ENCODE measurements around the gene CAMK1D. TPM values are rescaled to one million over a fixed set of nuclear protein-coding genes. Genes with fewer than 3 reads are reported as not detected.
A peak's percentile ranks its signal among the peaks of the same experiment; 100 is the strongest.

CAMK1D gene
- total and polyA plus RNA-seq, 4 experiments from 2014 or later: 5.2 to 22.2 (median 19.4) TPM

GRCh38 chr10:12420530-12421120, 71.3 kb downstream of the CAMK1D start:
- H3K9me3 Mint-ChIP-seq: no peaks in the 10 kb centered on the region
- peak overlapping the region in 2 of 7 donors; percentile 24 to 57 for H3K27ac Mint-ChIP-seq
- H3K36me3 Mint-ChIP-seq: peaks cover 2 to 7% of the 10 kb centered on the region in 2 donors
- ChIA-PET POLR2A (ENCODE audit: partially characterized antibody) (no interaction called here), CTCF (ENCODE audit: partially characterized antibody) (no interaction called here)
- no peaks in the 10 kb centered on the region for H3K27me3 ChIP-seq (ENCODE audit: insufficient read depth, low read length)
- peaks cover 13% of the 10 kb centered on the region for H3K4me1 ChIP-seq (ENCODE audit: insufficient read depth, low read length)
- H3K27ac ChIP-seq (ENCODE audit: low read depth, low read length): no peak overlapping the region
- no peaks in the 10 kb centered on the region for H3K9me3 ChIP-seq (ENCODE audit: control insufficient read depth in 1 of 2, low read length in 2 of 2)
- intact Hi-C loops (cut with micrococcal nuclease): no loop called here
- H3K27me3 Mint-ChIP-seq: no peaks in the 10 kb centered on the region
- no peak overlapping the region for H3K4me3 Mint-ChIP-seq
- peaks cover 29 to 41% (median 34%) of the 10 kb centered on the region in 4 donors for H3K4me1 Mint-ChIP-seq
- no peaks in the 10 kb centered on the region for H3K36me3 ChIP-seq (ENCODE audit: insufficient read depth, low read length)
- H3K4me3 ChIP-seq (ENCODE audit: low read length in 2 of 2): no peak overlapping the region
- no peak for DNase-seq

GRCh38 chr10:12422189-12422588, 72.8 kb downstream of the CAMK1D start:
- DNase-seq: no peak
- ChIA-PET CTCF (ENCODE audit: partially characterized antibody) (no interaction called here), POLR2A (ENCODE audit: partially characterized antibody) (no interaction called here)
- H3K4me3 ChIP-seq (ENCODE audit: low read length in 2 of 2): no peak overlapping the region
- H3K9me3 ChIP-seq (ENCODE audit: control insufficient read depth in 1 of 2, low read length in 2 of 2): no peaks in the 10 kb centered on the region
- peaks cover 27 to 38% (median 31%) of the 10 kb centered on the region in 4 donors for H3K4me1 Mint-ChIP-seq
- peak overlapping the region in 1 of 8 donors; percentile 11 for H3K4me3 Mint-ChIP-seq
- peak overlapping the region in 3 of 7 donors; percentile 22 to 60 (median 50) for H3K27ac Mint-ChIP-seq
- no peaks in the 10 kb centered on the region for H3K9me3 Mint-ChIP-seq
- no peaks in the 10 kb centered on the region for H3K36me3 ChIP-seq (ENCODE audit: insufficient read depth, low read length)
- no peak overlapping the region for H3K27ac ChIP-seq (ENCODE audit: low read depth, low read length)
- H3K27me3 Mint-ChIP-seq: no peaks in the 10 kb centered on the region
- peaks cover 13% of the 10 kb centered on the region for H3K4me1 ChIP-seq (ENCODE audit: insufficient read depth, low read length)
- H3K27me3 ChIP-seq (ENCODE audit: insufficient read depth, low read length): no peaks in the 10 kb centered on the region
- intact Hi-C loops (cut with micrococcal nuclease): no loop called here
- peaks cover 2 to 7% of the 10 kb centered on the region in 2 donors for H3K36me3 Mint-ChIP-seq

GRCh38 chr10:12423896-12424295, 74.5 kb downstream of the CAMK1D start:
- H3K27me3 Mint-ChIP-seq: no peaks in the 10 kb centered on the region
- ChIA-PET POLR2A (ENCODE audit: partially characterized antibody) (interaction anchor here (0.6 kb wide), 1 partner anchor 48 kb away, joined by 4 read pairs; no protein-coding TSS in a partner anchor), CTCF (ENCODE audit: partially characterized antibody) (no interaction called here)
- H3K27ac Mint-ChIP-seq: peak overlapping the region in 1 of 7 donors; percentile 77
- no peak overlapping the region for H3K4me3 ChIP-seq (ENCODE audit: low read length in 2 of 2)
- H3K4me3 Mint-ChIP-seq: no peak overlapping the region
- no peaks in the 10 kb centered on the region for H3K36me3 ChIP-seq (ENCODE audit: insufficient read depth, low read length)
- intact Hi-C loops (cut with micrococcal nuclease): no loop called here
- H3K4me1 ChIP-seq (ENCODE audit: insufficient read depth, low read length): peaks cover 10% of the 10 kb centered on the region
- no peak for DNase-seq
- no peaks in the 10 kb centered on the region for H3K9me3 ChIP-seq (ENCODE audit: control insufficient read depth in 1 of 2, low read length in 2 of 2)
- peaks cover 23 to 29% (median 26%) of the 10 kb centered on the region in 4 donors for H3K4me1 Mint-ChIP-seq
- no peaks in the 10 kb centered on the region for H3K27me3 ChIP-seq (ENCODE audit: insufficient read depth, low read length)
- peaks cover 2 to 7% of the 10 kb centered on the region in 2 donors for H3K36me3 Mint-ChIP-seq
- H3K9me3 Mint-ChIP-seq: no peaks in the 10 kb centered on the region
- H3K27ac ChIP-seq (ENCODE audit: low read depth, low read length): no peak overlapping the region

GRCh38 chr10:12427276-12427675, 77.9 kb downstream of the CAMK1D start:
- Mint-ChIP-seq H3K27me3 (no peaks in the 10 kb centered on the region), H3K4me3 (no peak overlapping the region), H3K36me3 (peaks cover 3 to 8% of the 10 kb centered on the region in 2 donors), H3K27ac (no peak overlapping the region), H3K4me1 (peaks cover 11 to 25% (median 19%) of the 10 kb centered on the region in 4 donors), H3K9me3 (no peaks in the 10 kb centered on the region)
- Histone ChIP-seq H3K27me3 (ENCODE audit: insufficient read depth, low read length) (no peaks in the 10 kb centered on the region), H3K4me1 (ENCODE audit: insufficient read depth, low read length) (no peaks in the 10 kb centered on the region), H3K36me3 (ENCODE audit: insufficient read depth, low read length) (no peaks in the 10 kb centered on the region), H3K9me3 (ENCODE audit: control insufficient read depth in 1 of 2, low read length in 2 of 2) (no peaks in the 10 kb centered on the region), H3K4me3 (ENCODE audit: low read length in 2 of 2) (no peak overlapping the region), H3K27ac (ENCODE audit: low read depth, low read length) (no peak overlapping the region)
- ChIA-PET POLR2A (ENCODE audit: partially characterized antibody) (no interaction called here), CTCF (ENCODE audit: partially characterized antibody) (no interaction called here)
- DNase-seq: no peak
- intact Hi-C loops (cut with micrococcal nuclease): no loop called here

GRCh38 chr10:12428447-12429135, 79.2 kb downstream of the CAMK1D start:
- H3K9me3 ChIP-seq (ENCODE audit: control insufficient read depth in 1 of 2, low read length in 2 of 2): no peaks in the 10 kb centered on the region
- Mint-ChIP-seq H3K4me1 (peaks cover 11 to 27% (median 21%) of the 10 kb centered on the region in 4 donors), H3K36me3 (peaks cover 3 to 12% of the 10 kb centered on the region in 2 donors), H3K9me3 (no peaks in the 10 kb centered on the region), H3K4me3 (no peak overlapping the region), H3K27me3 (no peaks in the 10 kb centered on the region), H3K27ac (peak overlapping the region in 5 of 7 donors; percentile 8 to 74 (median 27))
- H3K4me3 ChIP-seq (ENCODE audit: low read length in 2 of 2): no peak overlapping the region
- no peaks in the 10 kb centered on the region for H3K4me1 ChIP-seq (ENCODE audit: insufficient read depth, low read length)
- DNase-seq: no peak
- ChIA-PET POLR2A (ENCODE audit: partially characterized antibody) (no interaction called here), CTCF (ENCODE audit: partially characterized antibody) (no interaction called here)
- no peaks in the 10 kb centered on the region for H3K36me3 ChIP-seq (ENCODE audit: insufficient read depth, low read length)
- no peaks in the 10 kb centered on the region for H3K27me3 ChIP-seq (ENCODE audit: insufficient read depth, low read length)
- no peak overlapping the region for H3K27ac ChIP-seq (ENCODE audit: low read depth, low read length)
- intact Hi-C loops (cut with micrococcal nuclease): no loop called here

GRCh38 chr10:12430406-12430982, 81.1 kb downstream of the CAMK1D start:
- H3K4me3 Mint-ChIP-seq: no peak overlapping the region
- intact Hi-C loops (cut with micrococcal nuclease): no loop called here
- H3K27ac Mint-ChIP-seq: no peak overlapping the region
- ChIA-PET POLR2A (ENCODE audit: partially characterized antibody) (no interaction called here), CTCF (ENCODE audit: partially characterized antibody) (no interaction called here)
- Histone ChIP-seq H3K27me3 (ENCODE audit: insufficient read depth, low read length) (no peaks in the 10 kb centered on the region), H3K4me3 (ENCODE audit: low read length in 2 of 2) (no peak overlapping the region), H3K9me3 (ENCODE audit: control insufficient read depth in 1 of 2, low read length in 2 of 2) (no peaks in the 10 kb centered on the region), H3K36me3 (ENCODE audit: insufficient read depth, low read length) (no peaks in the 10 kb centered on the region), H3K4me1 (ENCODE audit: insufficient read depth, low read length) (no peaks in the 10 kb centered on the region), H3K27ac (ENCODE audit: low read depth, low read length) (no peak overlapping the region)
- H3K36me3 Mint-ChIP-seq: peaks cover 3 to 5% of the 10 kb centered on the region in 2 donors
- no peak for DNase-seq
- no peaks in the 10 kb centered on the region for H3K9me3 Mint-ChIP-seq
- H3K27me3 Mint-ChIP-seq: no peaks in the 10 kb centered on the region
- H3K4me1 Mint-ChIP-seq: peaks cover 3 to 28% (median 15%) of the 10 kb centered on the region in 4 donors

GRCh38 chr10:12431151-12432101, 82.1 kb downstream of the CAMK1D start:
- POLR2A ChIA-PET (ENCODE audit: partially characterized antibody): no interaction called here
- Histone ChIP-seq H3K9me3 (ENCODE audit: control insufficient read depth in 1 of 2, low read length in 2 of 2) (no peaks in the 10 kb centered on the region), H3K27ac (ENCODE audit: low read depth, low read length) (no peak overlapping the region), H3K4me1 (ENCODE audit: insufficient read depth, low read length) (no peaks in the 10 kb centered on the region), H3K36me3 (ENCODE audit: insufficient read depth, low read length) (no peaks in the 10 kb centered on the region), H3K27me3 (ENCODE audit: insufficient read depth, low read length) (no peaks in the 10 kb centered on the region), H3K4me3 (ENCODE audit: low read length in 2 of 2) (no peak overlapping the region)
- Mint-ChIP-seq H3K4me1 (peaks cover 3 to 28% (median 20%) of the 10 kb centered on the region in 4 donors), H3K27me3 (no peaks in the 10 kb centered on the region), H3K9me3 (no peaks in the 10 kb centered on the region), H3K27ac (peak overlapping the region in 3 of 7 donors; percentile 32 to 75 (median 67)), H3K4me3 (no peak overlapping the region), H3K36me3 (peaks cover 3 to 8% of the 10 kb centered on the region in 2 donors)
- no peak for DNase-seq
- intact Hi-C loops (cut with micrococcal nuclease): no loop called here
- CTCF ChIA-PET (ENCODE audit: partially characterized antibody): no interaction called here
